Fibroblast of upper back skin (primary cell): ENCODE data around the gene ACAD10.
"Not testable (repeated sequence)": the region's sequence is repeated elsewhere in the genome, so short reads cannot be mapped to it uniquely, and the experiment has no call there.

Experiments used
- DNase-seq: peaks from one replicate; pipeline ENCODE4 v3.0.0-alpha.2; 2013

The ACAD10 gene

GRCh38 chr12:111687952-111688351, 2.1 kb downstream of the ACAD10 start:
- DNase-seq, result no peak

- no peak for DNase-seq
These were observed 5.4 kb downstream of the ACAD10 start for GRCh38 chr12:111691262-111691661.

GRCh38 chr12:111692575-111693210, 6.8 kb downstream of the ACAD10 start:
- DNase-seq, result no peak

GRCh38 chr12:111693818-111694217, 8.0 kb downstream of the ACAD10 start:
- DNase-seq, result no peak

GRCh38 chr12:111699962-111700361, 14.1 kb downstream of the ACAD10 start:
- DNase-seq, result no peak

- no peak for DNase-seq
These were observed 19.8 kb downstream of the ACAD10 start for GRCh38 chr12:111705672-111706071.

GRCh38 chr12:111706145-111706544, 20.3 kb downstream of the ACAD10 start:
- DNase-seq, result no peak

GRCh38 chr12:111715279-111715678, 29.4 kb downstream of the ACAD10 start:
- DNase-seq, result no peak

- DNase-seq, result not testable (repeated sequence)
These were observed 33.5 kb downstream of the ACAD10 start for GRCh38 chr12:111719316-111719715.

- no peak for DNase-seq
These were observed 34.6 kb downstream of the ACAD10 start for GRCh38 chr12:111720457-111720856.

GRCh38 chr12:111723646-111724360, 38.0 kb downstream of the ACAD10 start:
- not testable (repeated sequence) for DNase-seq

- DNase-seq, result no peak
These were observed 42.9 kb downstream of the ACAD10 start for GRCh38 chr12:111728795-111729194.

GRCh38 chr12:111730420-111730819, 44.6 kb downstream of the ACAD10 start:
- no peak for DNase-seq

GRCh38 chr12:111732786-111733185, 46.9 kb downstream of the ACAD10 start:
- DNase-seq, result no peak

GRCh38 chr12:111733340-111733915, 47.6 kb downstream of the ACAD10 start:
- DNase-seq, result no peak

GRCh38 chr12:111739524-111739923, 53.7 kb downstream of the ACAD10 start:
- not testable (repeated sequence) for DNase-seq

GRCh38 chr12:111741235-111741812, 55.5 kb downstream of the ACAD10 start:
- DNase-seq, result no peak

GRCh38 chr12:111745211-111745610, 59.4 kb downstream of the ACAD10 start:
- no peak for DNase-seq

GRCh38 chr12:111747333-111747732, 61.5 kb downstream of the ACAD10 start:
- no peak for DNase-seq

- no peak for DNase-seq
These were observed 62.4 kb downstream of the ACAD10 start for GRCh38 chr12:111748151-111748672.

GRCh38 chr12:111748867-111749266, 63.0 kb downstream of the ACAD10 start:
- DNase-seq, result no peak

- DNase-seq, result no peak
These were observed 63.5 kb downstream of the ACAD10 start for GRCh38 chr12:111749391-111749790.

GRCh38 chr12:111753144-111753881, 67.5 kb downstream of the ACAD10 start:
- DNase-seq, result peak; percentile 41
